SK-N-SH treated with all-trans-retinoic acid at 6 μM for 48 hours (cell line): ENCODE data around the gene SNAPC4.

ENCODE experiments used
- CREB5 ChIP-seq: fragments of 250-450 bp; sonication (Bioruptor Pico); IDR thresholded peaks from 2 replicates; pipeline ENCODE4 v1.5.1; 2020; ENCODE audit warnings: low read depth, mild to moderate bottlenecking, moderate library complexity
- ESRRG ChIP-seq: fragments of 250-450 bp; sonication (Bioruptor Pico); IDR thresholded peaks from 2 replicates; pipeline ENCODE4 v1.6.1; 2021; ENCODE audit warnings: mild to moderate bottlenecking
- ISL1 ChIP-seq: fragments of 250-450 bp; sonication (Bioruptor Pico); IDR thresholded peaks from 2 replicates; pipeline ENCODE4 v2.1.2; 2022; ENCODE audit warnings: mild to moderate bottlenecking, moderate library complexity
- OSR1 ChIP-seq: fragments of 250-450 bp; sonication (Bioruptor Pico); IDR thresholded peaks from 2 replicates; pipeline ENCODE4 v1.8.0; 2022; ENCODE audit warnings: moderate library complexity, mild to moderate bottlenecking, inconsistent platforms
- PPARA ChIP-seq: fragments of 250-450 bp; sonication (Bioruptor Pico); IDR thresholded peaks from 2 replicates; pipeline ENCODE4 v1.5.0; 2020; ENCODE audit warnings: mild to moderate bottlenecking, borderline replicate concordance
- RARB ChIP-seq: fragments of 250-450 bp; sonication (Bioruptor Pico); IDR thresholded peaks from 2 replicates; pipeline ENCODE4 v1.8.0; 2021; ENCODE audit warnings: mild to moderate bottlenecking, moderate library complexity
- SNAI2 ChIP-seq: fragments of 250-450 bp; sonication (Bioruptor Pico); IDR thresholded peaks from 2 replicates; pipeline ENCODE4 v1.5.0; 2020; ENCODE audit warnings: mild to moderate bottlenecking, moderate library complexity
- TOX ChIP-seq: fragments of 250-450 bp; sonication (Bioruptor Pico); IDR thresholded peaks from 2 replicates; pipeline ENCODE4 v1.8.0; 2021; ENCODE audit warnings: mild to moderate bottlenecking, moderate library complexity, borderline replicate concordance
- ZC3H10 ChIP-seq: fragments of 250-450 bp; sonication (Bioruptor Pico); IDR thresholded peaks from 2 replicates; pipeline ENCODE4 v1.5.1; 2021; ENCODE audit warnings: mild to moderate bottlenecking, moderate library complexity
- ZFP30 ChIP-seq: fragments of 450-650 bp; formaldehyde crosslinking; IDR thresholded peaks from 2 replicates; pipeline ENCODE4 v1.5.0; 2022; ENCODE audit warnings: mild to moderate bottlenecking, moderate library complexity
- ZNF565 ChIP-seq: fragments of 450-650 bp; formaldehyde crosslinking; conservative IDR thresholded peaks from 2 replicates; pipeline ENCODE4 v1.5.0; 2020; ENCODE audit warnings: low read depth, mild to moderate bottlenecking, moderate library complexity
- ZNF8 ChIP-seq: fragments of 450-650 bp; formaldehyde crosslinking; IDR thresholded peaks from 2 replicates; pipeline ENCODE4 v1.5.0; 2020; ENCODE audit warnings: mild to moderate bottlenecking, moderate library complexity
- TF ChIP-seq, protein P1 (sequence below): fragments of 250-450 bp; sonication (Bioruptor Pico); IDR thresholded peaks from 2 replicates; pipeline ENCODE4 v1.8.0; 2020; ENCODE audit warnings: mild to moderate bottlenecking, moderate library complexity, borderline replicate concordance
- TF ChIP-seq, protein P2 (sequence below): fragments of 250-450 bp; sonication (Bioruptor Pico); IDR thresholded peaks from 2 replicates; pipeline ENCODE4 v1.5.0; 2020; ENCODE audit warnings: mild to moderate bottlenecking, moderate library complexity

DNA sequence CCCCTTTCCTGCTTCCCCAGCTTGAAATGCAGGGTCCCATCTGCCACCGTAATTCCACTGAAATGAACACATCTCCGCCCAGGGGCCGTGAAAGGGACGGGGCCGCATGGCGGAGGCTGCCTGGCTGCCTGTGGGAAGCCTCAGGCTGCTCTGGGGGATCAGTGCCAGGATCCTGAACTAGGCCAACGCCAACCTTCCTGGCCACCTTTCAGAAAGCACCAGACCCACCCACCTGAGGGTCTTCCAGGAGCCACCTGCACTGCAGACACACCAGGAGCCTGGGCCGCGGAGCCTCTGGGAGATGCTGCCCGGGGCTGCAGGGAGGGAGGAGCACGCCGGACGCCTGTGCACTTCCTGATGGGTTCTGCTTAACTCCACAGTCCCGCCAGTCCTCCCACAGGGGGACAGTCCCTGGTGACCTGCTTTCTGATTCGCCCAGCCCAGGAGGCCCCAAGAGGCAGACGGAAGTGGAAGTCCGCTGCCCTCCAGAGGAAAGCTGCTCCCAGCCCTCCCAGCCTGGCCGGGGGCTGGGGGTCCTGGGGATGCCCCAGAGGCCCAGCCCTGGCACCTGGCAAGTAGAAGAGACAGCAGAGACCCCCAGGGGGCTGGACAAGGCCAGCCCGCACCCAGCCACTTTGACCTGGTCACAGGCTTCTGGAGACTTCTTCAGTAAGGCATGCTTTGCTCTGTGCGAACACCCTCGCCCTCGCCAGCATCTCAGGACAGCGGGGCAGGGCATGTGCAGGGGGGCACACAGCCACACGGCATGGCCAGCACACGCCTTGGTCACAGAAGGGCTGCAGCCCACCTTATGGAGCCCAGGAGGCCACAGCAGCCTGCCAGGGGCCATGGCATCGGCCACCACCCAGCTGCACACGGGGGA, 26.4 kb downstream of the SNAPC4 start, which contains the start of gene CARD9:
- TF ChIP-seq PPARA (CRISPR knock-in tag) = no peak
- TF ChIP-seq ZFP30 (CRISPR knock-in tag) = no peak
- TF ChIP-seq RARB (CRISPR knock-in tag) = no peak
- TF ChIP-seq, protein P1, sequence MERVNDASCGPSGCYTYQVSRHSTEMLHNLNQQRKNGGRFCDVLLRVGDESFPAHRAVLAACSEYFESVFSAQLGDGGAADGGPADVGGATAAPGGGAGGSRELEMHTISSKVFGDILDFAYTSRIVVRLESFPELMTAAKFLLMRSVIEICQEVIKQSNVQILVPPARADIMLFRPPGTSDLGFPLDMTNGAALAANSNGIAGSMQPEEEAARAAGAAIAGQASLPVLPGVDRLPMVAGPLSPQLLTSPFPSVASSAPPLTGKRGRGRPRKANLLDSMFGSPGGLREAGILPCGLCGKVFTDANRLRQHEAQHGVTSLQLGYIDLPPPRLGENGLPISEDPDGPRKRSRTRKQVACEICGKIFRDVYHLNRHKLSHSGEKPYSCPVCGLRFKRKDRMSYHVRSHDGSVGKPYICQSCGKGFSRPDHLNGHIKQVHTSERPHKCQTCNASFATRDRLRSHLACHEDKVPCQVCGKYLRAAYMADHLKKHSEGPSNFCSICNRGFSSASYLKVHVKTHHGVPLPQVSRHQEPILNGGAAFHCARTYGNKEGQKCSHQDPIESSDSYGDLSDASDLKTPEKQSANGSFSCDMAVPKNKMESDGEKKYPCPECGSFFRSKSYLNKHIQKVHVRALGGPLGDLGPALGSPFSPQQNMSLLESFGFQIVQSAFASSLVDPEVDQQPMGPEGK (CRISPR knock-in tag) = no peak
- no peak for TF ChIP-seq ESRRG (CRISPR knock-in tag)
- TF ChIP-seq, protein P2, sequence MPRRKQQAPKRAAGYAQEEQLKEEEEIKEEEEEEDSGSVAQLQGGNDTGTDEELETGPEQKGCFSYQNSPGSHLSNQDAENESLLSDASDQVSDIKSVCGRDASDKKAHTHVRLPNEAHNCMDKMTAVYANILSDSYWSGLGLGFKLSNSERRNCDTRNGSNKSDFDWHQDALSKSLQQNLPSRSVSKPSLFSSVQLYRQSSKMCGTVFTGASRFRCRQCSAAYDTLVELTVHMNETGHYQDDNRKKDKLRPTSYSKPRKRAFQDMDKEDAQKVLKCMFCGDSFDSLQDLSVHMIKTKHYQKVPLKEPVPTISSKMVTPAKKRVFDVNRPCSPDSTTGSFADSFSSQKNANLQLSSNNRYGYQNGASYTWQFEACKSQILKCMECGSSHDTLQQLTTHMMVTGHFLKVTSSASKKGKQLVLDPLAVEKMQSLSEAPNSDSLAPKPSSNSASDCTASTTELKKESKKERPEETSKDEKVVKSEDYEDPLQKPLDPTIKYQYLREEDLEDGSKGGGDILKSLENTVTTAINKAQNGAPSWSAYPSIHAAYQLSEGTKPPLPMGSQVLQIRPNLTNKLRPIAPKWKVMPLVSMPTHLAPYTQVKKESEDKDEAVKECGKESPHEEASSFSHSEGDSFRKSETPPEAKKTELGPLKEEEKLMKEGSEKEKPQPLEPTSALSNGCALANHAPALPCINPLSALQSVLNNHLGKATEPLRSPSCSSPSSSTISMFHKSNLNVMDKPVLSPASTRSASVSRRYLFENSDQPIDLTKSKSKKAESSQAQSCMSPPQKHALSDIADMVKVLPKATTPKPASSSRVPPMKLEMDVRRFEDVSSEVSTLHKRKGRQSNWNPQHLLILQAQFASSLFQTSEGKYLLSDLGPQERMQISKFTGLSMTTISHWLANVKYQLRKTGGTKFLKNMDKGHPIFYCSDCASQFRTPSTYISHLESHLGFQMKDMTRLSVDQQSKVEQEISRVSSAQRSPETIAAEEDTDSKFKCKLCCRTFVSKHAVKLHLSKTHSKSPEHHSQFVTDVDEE (CRISPR knock-in tag) = no peak
- TF ChIP-seq TOX = no peak
- TF ChIP-seq ZNF8 (CRISPR knock-in tag) = no peak
- no peak for TF ChIP-seq SNAI2 (CRISPR knock-in tag)
- TF ChIP-seq ISL1 (CRISPR knock-in tag) = no peak
- TF ChIP-seq ZC3H10 (CRISPR knock-in tag) = no peak
- TF ChIP-seq OSR1 (CRISPR knock-in tag) = no peak
- TF ChIP-seq ZNF565 (CRISPR knock-in tag) = no peak
- TF ChIP-seq CREB5 = no peak
